HG03575 (cell line): Measurements from ENCODE around the gene C8G.

ENCODE experiments used
- ATAC-seq: cut with Tn5 transposase; IDR thresholded peaks from one replicate; pipeline ENCODE4 v1.9.1; 2021; ENCODE audit not compliant: unreplicated experiment, insufficient number of reproducible peaks, low FRiP score; ENCODE audit errors: extremely low read depth

Gene C8G

GRCh38 chr9:136977649-136978072 is 32.6 kb downstream of the C8G start:
- ATAC-seq = no peak

- no peak for ATAC-seq
Observed at GRCh38 chr9:136978073-136978864, 33.2 kb downstream of the C8G start.

- ATAC-seq = no peak
Observed at GRCh38 chr9:136978865-136979544, 34.0 kb downstream of the C8G start.

- no peak for ATAC-seq
Observed at GRCh38 chr9:136979769-136980587, 34.9 kb downstream of the C8G start.

- no peak for ATAC-seq
Observed at GRCh38 chr9:136980669-136981478, 35.8 kb downstream of the C8G start.

GRCh38 chr9:136981588-136982231 is 36.7 kb downstream of the C8G start:
- no peak for ATAC-seq

GRCh38 chr9:136982232-136983051 is 37.4 kb downstream of the C8G start, which contains the start of gene LCNL1:
TSS of gene LCNL1 (plus strand) at chr9:136982993. CDS start at chr9:136983587, 594 bp downstream.
- no peak for ATAC-seq

- no peak for ATAC-seq
Observed at GRCh38 chr9:136983167-136983566, 38.1 kb downstream of the C8G start.

- no peak for ATAC-seq
Observed at GRCh38 chr9:136983656-136984314, 38.7 kb downstream of the C8G start.

GRCh38 chr9:136984464-136985026 is 39.5 kb downstream of the C8G start:
- no peak for ATAC-seq

- ATAC-seq = no peak
Observed at GRCh38 chr9:136985027-136985602, 40.1 kb downstream of the C8G start.

GRCh38 chr9:136985853-136986252 is 40.8 kb downstream of the C8G start:
- ATAC-seq = no peak

GRCh38 chr9:136988872-136989271 is 43.8 kb downstream of the C8G start:
- no peak for ATAC-seq

- no peak for ATAC-seq
Observed at GRCh38 chr9:136990242-136990911, 45.3 kb downstream of the C8G start.

- no peak for ATAC-seq
Observed at GRCh38 chr9:136991993-136992818, 47.2 kb downstream of the C8G start, which contains the start of gene PAXX. TSS of gene PAXX (plus strand) at chr9:136992422. CDS start at chr9:136992444, 22 bp downstream.
